Putamen (tissue), 1 donor: ENCODE results near the gene PLEKHG3.

Experiments used
- DNase-seq: peaks from one replicate; pipeline ENCODE4 v3.0.0-alpha.2; 2016; ENCODE audit warnings: low spot score

Gene PLEKHG3

DNA sequence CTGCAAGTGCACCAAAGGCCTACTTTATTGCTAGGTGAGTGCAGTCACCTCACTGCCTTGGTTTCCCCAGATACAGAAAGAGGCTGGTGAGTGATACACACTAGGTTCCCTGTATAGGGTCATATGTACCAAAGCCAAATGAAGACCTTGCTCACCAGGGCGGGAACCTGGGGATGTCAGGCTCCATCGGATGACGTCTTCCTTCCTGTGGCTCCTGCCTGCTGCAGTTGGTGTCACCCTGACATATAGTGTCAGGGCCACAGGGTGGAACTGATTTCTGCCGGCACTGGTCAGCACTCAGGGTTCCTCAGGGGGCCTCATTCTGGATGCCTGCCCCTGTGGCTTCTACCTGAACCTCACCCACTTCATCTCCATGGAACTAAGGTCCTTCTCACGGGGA is 43.1 kb downstream of the PLEKHG3 start:
- no peak for DNase-seq

- DNase-seq, result no peak
Observed at GRCh38 chr14:64748521-64748920, 44.3 kb downstream of the PLEKHG3 start.

- DNase-seq, result no peak
Observed at GRCh38 chr14:64748995-64749714, 44.9 kb downstream of the PLEKHG3 start.

GRCh38 chr14:64752909-64753308 is 48.7 kb downstream of the PLEKHG3 start:
- DNase-seq, result no peak

GRCh38 chr14:64753374-64753773 is 49.1 kb downstream of the PLEKHG3 start:
- no peak for DNase-seq

- no peak for DNase-seq
Observed at GRCh38 chr14:64753999-64754398, 49.8 kb downstream of the PLEKHG3 start.

DNA sequence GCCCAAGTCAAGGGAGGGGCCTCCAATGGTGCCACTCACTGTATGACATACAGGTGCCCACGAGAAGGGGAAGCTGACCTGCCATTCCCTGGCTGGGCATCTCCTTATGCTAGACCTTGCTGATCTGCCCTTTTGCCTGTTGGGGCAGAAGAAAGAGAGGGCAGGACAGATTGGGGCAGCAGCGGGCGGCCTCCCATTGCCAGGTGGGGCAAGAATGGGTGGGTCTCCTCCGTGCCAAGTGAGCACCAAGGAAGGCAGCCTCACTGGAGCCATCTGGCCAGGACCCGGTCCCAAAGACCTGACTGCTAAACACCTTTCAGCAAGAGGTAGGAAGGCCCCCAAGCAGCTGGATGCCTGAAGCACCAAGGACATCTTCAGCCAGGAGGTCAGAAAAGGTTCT is 50.5 kb downstream of the PLEKHG3 start:
- no peak for DNase-seq

DNA sequence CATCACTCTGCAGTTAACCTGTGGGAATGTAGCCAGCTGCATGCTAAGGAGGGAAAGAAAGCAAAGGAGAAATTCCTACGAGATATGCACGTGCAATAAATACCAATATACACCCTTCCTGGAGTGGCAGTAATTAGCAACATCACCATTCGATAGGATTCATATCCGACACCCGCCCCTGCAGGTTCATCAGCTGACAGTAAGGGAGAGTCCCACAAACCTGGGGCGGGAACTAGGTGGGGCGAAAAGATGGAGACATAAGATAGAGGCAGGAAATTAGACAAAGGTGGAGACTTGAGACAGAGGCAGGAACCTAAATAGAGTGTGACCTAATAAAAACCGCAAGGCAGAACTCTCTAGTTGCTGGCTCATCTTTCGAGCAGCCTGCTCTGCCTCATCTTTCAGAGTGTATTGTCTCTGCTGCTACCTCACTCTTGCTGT is 51.6 kb downstream of the PLEKHG3 start:
- DNase-seq, result no peak

DNA sequence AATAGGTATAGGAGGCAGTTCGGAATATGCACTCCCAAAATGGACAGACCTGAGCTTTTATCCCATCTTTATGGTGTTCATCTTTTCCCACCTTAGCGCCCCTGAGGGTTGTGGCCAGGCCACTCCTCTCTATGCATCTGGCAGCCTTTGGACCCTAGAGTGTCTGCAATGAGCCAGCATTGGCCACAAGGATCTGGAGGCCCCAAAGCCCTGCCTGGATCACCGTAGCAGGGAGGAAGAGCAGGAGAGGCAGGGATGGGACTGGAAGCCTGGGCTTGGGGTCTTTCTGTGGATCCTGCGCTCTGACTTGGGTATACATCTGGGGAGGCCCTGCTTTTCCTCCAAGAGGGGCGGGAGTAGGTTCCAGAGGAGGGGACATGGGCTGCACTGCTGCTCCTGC is 52.5 kb downstream of the PLEKHG3 start:
- DNase-seq, result no peak

GRCh38 chr14:64757601-64758000 is 53.4 kb downstream of the PLEKHG3 start:
- DNase-seq, result no peak

- DNase-seq, result no peak
Observed at GRCh38 chr14:64758025-64758521, 53.8 kb downstream of the PLEKHG3 start.

GRCh38 chr14:64758691-64759554 is 54.7 kb downstream of the PLEKHG3 start:
- DNase-seq, result no peak

GRCh38 chr14:64759555-64759938 is 55.3 kb downstream of the PLEKHG3 start:
- no peak for DNase-seq

GRCh38 chr14:64760146-64760755 is 56.0 kb downstream of the PLEKHG3 start:
- no peak for DNase-seq

- no peak for DNase-seq
Observed at GRCh38 chr14:64760916-64761315, 56.7 kb downstream of the PLEKHG3 start.

DNA sequence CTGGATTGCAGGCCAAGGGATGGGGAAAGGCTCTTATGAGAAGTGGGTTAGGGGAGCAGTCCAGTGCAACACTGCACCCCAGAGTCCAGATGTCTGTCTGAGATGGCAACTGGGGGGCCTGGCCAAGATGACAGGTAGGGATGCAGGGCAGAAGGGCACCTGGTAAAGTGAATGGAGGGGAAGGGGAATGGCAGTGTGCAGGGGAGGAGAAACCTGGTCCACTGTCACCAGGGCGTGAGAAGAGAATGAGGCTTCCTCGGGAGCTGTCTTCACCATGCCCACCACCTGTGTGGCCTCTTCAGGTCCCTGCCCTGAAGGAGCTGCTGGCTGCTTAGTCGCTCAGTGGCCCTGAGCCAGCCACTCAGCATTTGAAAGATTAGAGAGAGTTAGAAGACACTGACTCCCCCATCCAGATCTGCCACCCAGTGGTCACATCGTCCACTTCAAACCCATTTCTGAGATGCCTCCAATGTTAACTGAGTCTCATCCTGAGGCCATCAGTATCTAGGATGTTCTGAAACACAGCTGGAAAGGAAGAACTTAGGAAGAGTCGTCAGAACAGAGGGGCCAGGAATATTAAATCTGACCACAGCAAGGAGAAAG is 57.3 kb downstream of the PLEKHG3 start:
- no peak for DNase-seq

DNA sequence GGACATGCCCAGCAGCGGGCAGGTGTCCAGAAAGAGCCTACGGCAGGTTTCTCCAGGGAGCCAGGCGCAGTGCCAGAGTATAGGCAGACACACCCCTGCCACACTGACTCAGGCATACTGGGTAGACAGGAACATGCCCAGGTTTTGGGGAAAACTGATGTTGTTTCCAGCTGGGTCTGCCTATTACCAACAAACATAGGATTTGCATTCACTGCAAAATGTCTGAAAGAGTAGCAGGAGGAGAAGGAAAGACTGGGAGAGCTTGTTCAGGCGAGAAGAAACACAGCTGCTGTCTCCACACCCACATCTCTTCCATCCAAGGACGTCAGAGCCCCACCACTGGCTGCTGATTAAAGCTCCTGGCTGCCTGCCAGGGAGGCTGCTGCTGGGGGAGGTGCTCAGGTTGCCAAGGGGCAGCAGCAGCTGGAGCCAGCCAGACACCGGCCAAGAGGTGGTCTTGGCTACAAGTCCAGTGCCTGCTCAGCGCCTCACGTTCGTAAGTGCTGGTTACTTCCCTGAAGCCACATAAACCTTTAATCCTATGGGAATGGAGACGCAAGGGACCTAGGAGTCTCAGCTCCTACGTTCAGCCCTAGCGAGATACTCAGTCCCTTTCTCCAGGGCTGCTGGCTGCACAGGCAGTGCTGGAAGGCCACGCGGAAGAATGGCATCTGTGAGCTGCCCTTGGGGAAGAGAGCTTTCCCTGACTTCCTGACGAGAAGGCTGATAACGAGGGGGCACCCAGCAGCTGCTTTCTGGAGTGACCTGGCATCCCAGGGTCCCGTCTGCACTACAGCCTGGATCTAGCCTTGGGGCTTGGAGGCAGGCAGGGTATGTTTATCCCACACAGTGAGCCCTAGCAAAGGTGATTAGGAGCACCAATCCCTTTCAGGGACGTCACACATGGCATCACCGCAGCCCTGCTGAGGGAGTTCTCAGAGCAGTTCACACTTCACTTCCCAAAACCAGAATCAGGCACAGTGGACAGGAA is 58.1 kb downstream of the PLEKHG3 start:
- DNase-seq, result peak; percentile 58

DNA sequence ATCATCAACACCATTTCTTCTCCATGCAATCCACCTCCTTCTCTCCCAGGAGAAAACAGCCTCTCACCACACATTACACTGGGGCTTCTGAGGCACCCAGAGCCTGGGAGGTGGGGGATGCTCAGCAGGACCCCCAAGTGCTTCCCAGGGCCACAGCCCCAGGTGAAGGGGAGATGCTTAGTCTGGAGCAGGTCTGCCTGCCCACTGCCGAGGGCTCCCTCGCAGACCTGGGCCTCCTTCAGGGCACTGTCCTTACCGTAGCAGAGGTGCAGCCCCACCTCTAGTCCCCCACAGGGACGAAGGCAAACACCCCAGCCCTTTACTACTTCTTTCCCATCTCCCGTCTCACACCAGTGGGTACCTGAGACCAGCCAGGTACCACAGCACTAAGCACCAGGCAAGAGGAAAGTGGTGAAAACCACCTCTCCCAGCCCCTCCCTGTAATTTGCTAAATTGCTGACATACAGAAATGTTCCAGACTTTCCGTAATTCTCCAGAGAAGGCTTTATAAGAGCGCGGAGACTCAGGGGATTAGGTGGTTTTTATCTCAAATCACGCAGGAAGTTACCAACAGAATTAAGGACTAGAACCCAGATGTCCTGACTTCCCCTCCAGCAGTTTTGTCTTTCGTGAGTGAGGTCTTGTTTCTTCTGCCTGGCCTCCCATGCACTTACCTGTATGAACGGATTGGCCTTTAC is 59.0 kb downstream of the PLEKHG3 start:
- no peak for DNase-seq

- DNase-seq, result no peak
Observed at GRCh38 chr14:64763801-64764621, 59.8 kb downstream of the PLEKHG3 start.
